Naive thymus-derived CD4-positive, alpha-beta T cell (primary cell): ENCODE measurements around the gene SHISA9. TPM values are rescaled to one million over a fixed set of nuclear protein-coding genes. Genes with fewer than 3 reads are reported as not detected.

Source experiments
- ATAC-seq: fragments of 150-1000 bp; cut with Tn5 transposase; 2 replicates; pipeline ENCODE4 v1.10.0; 2021; ENCODE audit warnings: mild to moderate bottlenecking, moderate library complexity
- CTCF ChIA-PET: fragments of 350-600 bp; sonication (Branson Sonifier 250); formaldehyde crosslinking; loops from one replicate; lab custom pipeline; 2021; ENCODE audit warnings: antibody characterized with exemption; lab: Charles Lee
- POLR2A ChIA-PET: fragments of 350-600 bp; sonication (Branson Sonifier 250); formaldehyde crosslinking; loops from one replicate; lab custom pipeline; 2021; ENCODE audit warnings: antibody characterized with exemption, inconsistent platforms; lab: Charles Lee
- DNase-seq, 9 donors: peaks; one replicate each; pipeline versions ENCODE4 v3.0.0 to v3.0.0-alpha.2; 2020 to 2022; ENCODE audit warnings: mixed read lengths in 1 of 9
- H3K27ac ChIP-seq: one replicate; pipeline ENCODE4 v1.7.0; 2013; ENCODE audit warnings: mild to moderate bottlenecking, low read depth, low read length, moderate library complexity
- H3K27me3 ChIP-seq, 2 donors: one replicate each; pipeline ENCODE4 v1.7.0; 2013; ENCODE audit warnings: low read length in 2 of 2, mild to moderate bottlenecking in 2 of 2, moderate library complexity in 2 of 2; ENCODE audit not compliant: control insufficient read depth in 2 of 2, insufficient read depth in 2 of 2
- H3K36me3 ChIP-seq, 3 experiments: 1 replicate in 2 of 3; 2 replicates in 1 of 3; pipeline ENCODE4 v1.7.0; 2013; ENCODE audit warnings: low read length in 3 of 3, mild to moderate bottlenecking in 3 of 3, moderate library complexity in 1 of 3; ENCODE audit not compliant: insufficient read depth in 3 of 3, control insufficient read depth in 2 of 3
- H3K4me1 ChIP-seq, 2 donors: one replicate each; pipeline ENCODE4 v1.7.0; 2013; ENCODE audit warnings: low read length in 2 of 2, mild to moderate bottlenecking in 2 of 2, moderate library complexity in 1 of 2; ENCODE audit not compliant: control insufficient read depth in 2 of 2, insufficient read depth in 2 of 2
- H3K4me3 ChIP-seq: 2 replicates; pipeline ENCODE4 v1.7.0; 2013; ENCODE audit warnings: mild to moderate bottlenecking, low read length
- H3K9me3 ChIP-seq, 3 experiments: 1 replicate in 2 of 3; 2 replicates in 1 of 3; pipeline ENCODE4 v1.7.0; 2013; ENCODE audit warnings: low read length in 3 of 3; ENCODE audit not compliant: control insufficient read depth in 2 of 3
- H3K27ac Mint-ChIP-seq, 9 donors: one replicate each; pipeline ENCODE4 v1.8.0; 2020 to 2022; ENCODE audit warnings: mixed read lengths in 9 of 9, mild to moderate bottlenecking in 8 of 9, moderate library complexity in 5 of 9, inconsistent platforms in 2 of 9
- H3K27me3 Mint-ChIP-seq, 5 donors: one replicate each; pipeline ENCODE4 v1.8.0; 2021 to 2022; ENCODE audit warnings: mixed read lengths in 5 of 5, mild to moderate bottlenecking in 1 of 5
- H3K36me3 Mint-ChIP-seq, 5 donors: one replicate each; pipeline ENCODE4 v1.8.0; 2020 to 2022; ENCODE audit warnings: mixed read lengths in 5 of 5, mild to moderate bottlenecking in 3 of 5, inconsistent platforms in 1 of 5
- H3K4me1 Mint-ChIP-seq, 7 donors: one replicate each; pipeline ENCODE4 v1.8.0; 2020 to 2022; ENCODE audit warnings: mixed read lengths in 7 of 7, mild to moderate bottlenecking in 3 of 7, inconsistent platforms in 1 of 7
- H3K4me3 Mint-ChIP-seq, 10 donors: one replicate each; pipeline ENCODE4 v1.8.0; 2020 to 2022; ENCODE audit warnings: mild to moderate bottlenecking in 10 of 10, mixed read lengths in 10 of 10, moderate library complexity in 6 of 10, inconsistent platforms in 2 of 10
- H3K9me3 Mint-ChIP-seq, 11 donors: one replicate each; pipeline ENCODE4 v1.8.0; 2020 to 2022; ENCODE audit warnings: mixed read lengths in 11 of 11, mild to moderate bottlenecking in 4 of 11, inconsistent platforms in 1 of 11, moderate library complexity in 1 of 11
- intact Hi-C, 2 donors: fragments of 100-400 bp; cut with micrococcal nuclease; formaldehyde crosslinking; loops; one replicate each; pipeline ENCODE4 v1.15.1; 2023
- polyA plus RNA-seq, 2 donors: library from polyadenylated mRNA; unstranded; fragments of 300-500 nt; fragmentation: Illumina TruSeq; gene quantifications; one replicate each; pipeline ENCODE4 v1.2.3, GENCODE V29; 2021
- total RNA-seq, 6 experiments: library from RNA in 5 of 6; stranded (reverse) in 5 of 6; gene quantifications; 1 replicate in 5 of 6; 2 replicates in 1 of 6; pipeline ENCODE4 v1.2.3 and lab custom pipeline; 2021 to 2026

The SHISA9 gene
- total and polyA plus RNA-seq, 7 experiments from 2014 or later: 0.05 TPM; not detected in 6

- intact Hi-C loops: no loop called here
- peaks cover 0 to 3% of the 10 kb centered on the region in 2 donors for H3K27me3 ChIP-seq
- Mint-ChIP-seq H3K4me3 (no peak overlapping the region), H3K4me1 (no peaks in the 10 kb centered on the region), H3K9me3 (peaks cover 0 to 2% (median 0%) of the 10 kb centered on the region in 11 donors), H3K27ac (no peak overlapping the region), H3K27me3 (peaks cover 0 to 5% (median 0%) of the 10 kb centered on the region in 5 donors), H3K36me3 (peaks cover 0 to 4% (median 0%) of the 10 kb centered on the region in 5 donors)
- no peaks in the 10 kb centered on the region for H3K9me3 ChIP-seq
- ChIA-PET POLR2A (no interaction called here), CTCF (no interaction called here)
- H3K4me1 ChIP-seq: no peaks in the 10 kb centered on the region
- H3K4me3 ChIP-seq: no peak overlapping the region
- no peak for DNase-seq
- no peak overlapping the region for H3K27ac ChIP-seq
- no peaks in the 10 kb centered on the region for H3K36me3 ChIP-seq
- no peak for ATAC-seq
Observed at GRCh38 chr16:13245713-13246377, 344.4 kb downstream of the SHISA9 start.

GRCh38 chr16:13254998-13255614 lies 353.7 kb downstream of the SHISA9 start:
- Histone ChIP-seq H3K36me3 (no peaks in the 10 kb centered on the region), H3K27me3 (no peaks in the 10 kb centered on the region), H3K4me3 (no peak overlapping the region), H3K27ac (no peak overlapping the region), H3K4me1 (no peaks in the 10 kb centered on the region), H3K9me3 (peaks cover 0 to 7% (median 0%) of the 10 kb centered on the region in 3 experiments)
- Mint-ChIP-seq H3K27me3 (peaks cover 0 to 10% (median 5%) of the 10 kb centered on the region in 5 donors), H3K27ac (no peak overlapping the region), H3K9me3 (peaks cover 0 to 35% (median 13%) of the 10 kb centered on the region in 11 donors), H3K4me3 (no peak overlapping the region), H3K4me1 (peaks cover 0 to 1% (median 0%) of the 10 kb centered on the region in 7 donors), H3K36me3 (no peaks in the 10 kb centered on the region)
- ChIA-PET CTCF (no interaction called here), POLR2A (no interaction called here)
- ATAC-seq: no peak
- no peak for DNase-seq
- intact Hi-C loops: no loop called here

GRCh38 chr16:13262270-13263090 lies 361.1 kb downstream of the SHISA9 start:
- ChIA-PET CTCF (no interaction called here), POLR2A (no interaction called here)
- intact Hi-C loops: no loop called here
- peaks cover 0 to 7% (median 0%) of the 10 kb centered on the region in 5 donors for H3K36me3 Mint-ChIP-seq
- H3K4me3 ChIP-seq: no peak overlapping the region
- no peak overlapping the region for H3K27ac Mint-ChIP-seq
- H3K27me3 Mint-ChIP-seq: peaks cover 0 to 15% (median 9%) of the 10 kb centered on the region in 5 donors
- no peaks in the 10 kb centered on the region for H3K36me3 ChIP-seq
- H3K9me3 ChIP-seq: peaks cover 0 to 7% (median 0%) of the 10 kb centered on the region in 3 experiments
- H3K4me1 Mint-ChIP-seq: no peaks in the 10 kb centered on the region
- H3K27me3 ChIP-seq: no peaks in the 10 kb centered on the region
- DNase-seq (no peak), ATAC-seq (no peak)
- H3K27ac ChIP-seq: no peak overlapping the region
- H3K9me3 Mint-ChIP-seq: peaks cover 3 to 37% (median 20%) of the 10 kb centered on the region in 11 donors
- no peak overlapping the region for H3K4me3 Mint-ChIP-seq
- no peaks in the 10 kb centered on the region for H3K4me1 ChIP-seq

- H3K9me3 Mint-ChIP-seq: peaks cover 3 to 28% (median 13%) of the 10 kb centered on the region in 11 donors
- no peaks in the 10 kb centered on the region for H3K4me1 Mint-ChIP-seq
- DNase-seq (no peak), ATAC-seq (no peak)
- Histone ChIP-seq H3K4me3 (no peak overlapping the region), H3K4me1 (no peaks in the 10 kb centered on the region), H3K9me3 (no peaks in the 10 kb centered on the region), H3K36me3 (no peaks in the 10 kb centered on the region), H3K27ac (no peak overlapping the region), H3K27me3 (no peaks in the 10 kb centered on the region)
- peaks cover 0 to 7% (median 0%) of the 10 kb centered on the region in 5 donors for H3K36me3 Mint-ChIP-seq
- intact Hi-C loops: no loop called here
- peaks cover 0 to 26% (median 11%) of the 10 kb centered on the region in 5 donors for H3K27me3 Mint-ChIP-seq
- H3K27ac Mint-ChIP-seq: no peak overlapping the region
- ChIA-PET POLR2A (no interaction called here), CTCF (no interaction called here)
- H3K4me3 Mint-ChIP-seq: no peak overlapping the region
Observed at GRCh38 chr16:13264749-13265552, 363.6 kb downstream of the SHISA9 start.

GRCh38 chr16:13269359-13269758 lies 368.0 kb downstream of the SHISA9 start:
- no peaks in the 10 kb centered on the region for H3K36me3 Mint-ChIP-seq
- H3K4me1 ChIP-seq: no peaks in the 10 kb centered on the region
- peaks cover 0 to 34% (median 20%) of the 10 kb centered on the region in 5 donors for H3K27me3 Mint-ChIP-seq
- no peaks in the 10 kb centered on the region for H3K9me3 ChIP-seq
- no peak overlapping the region for H3K4me3 Mint-ChIP-seq
- no peaks in the 10 kb centered on the region for H3K27me3 ChIP-seq
- H3K9me3 Mint-ChIP-seq: peaks cover 2 to 13% (median 5%) of the 10 kb centered on the region in 11 donors
- ChIA-PET CTCF (no interaction called here), POLR2A (no interaction called here)
- H3K4me3 ChIP-seq: no peak overlapping the region
- H3K36me3 ChIP-seq: no peaks in the 10 kb centered on the region
- H3K4me1 Mint-ChIP-seq: no peaks in the 10 kb centered on the region
- no peak overlapping the region for H3K27ac ChIP-seq
- no peak for ATAC-seq
- no peak for DNase-seq
- H3K27ac Mint-ChIP-seq: no peak overlapping the region
- intact Hi-C loops: no loop called here

GRCh38 chr16:13269905-13270528 lies 368.6 kb downstream of the SHISA9 start:
- Mint-ChIP-seq H3K9me3 (peaks cover 2 to 11% (median 5%) of the 10 kb centered on the region in 11 donors), H3K36me3 (no peaks in the 10 kb centered on the region), H3K27ac (no peak overlapping the region), H3K4me1 (no peaks in the 10 kb centered on the region), H3K27me3 (peaks cover 0 to 34% (median 20%) of the 10 kb centered on the region in 5 donors), H3K4me3 (no peak overlapping the region)
- Histone ChIP-seq H3K4me1 (no peaks in the 10 kb centered on the region), H3K27me3 (no peaks in the 10 kb centered on the region), H3K4me3 (no peak overlapping the region), H3K27ac (no peak overlapping the region), H3K9me3 (no peaks in the 10 kb centered on the region), H3K36me3 (no peaks in the 10 kb centered on the region)
- intact Hi-C loops: no loop called here
- ChIA-PET POLR2A (no interaction called here), CTCF (no interaction called here)
- DNase-seq: no peak
- no peak for ATAC-seq
